T-helper 2 cell treated with Interferon-gamma antibody and Interleukin-4, amounts not matched to agents 5 μg/mL and 100 μg/mL, for 36 hours (primary cell): Measurements from ENCODE around the gene EXOSC10.

ENCODE experiments used
- DNase-seq: peaks from one replicate; pipeline ENCODE4 v3.0.0; 2021; ENCODE audit warnings: low spot score
- H3K27ac Mint-ChIP-seq: one replicate; pipeline ENCODE4 v1.8.0; 2021; ENCODE audit warnings: mild to moderate bottlenecking, mixed read lengths
- H3K27me3 Mint-ChIP-seq: one replicate; pipeline ENCODE4 v1.8.0; 2021; ENCODE audit warnings: low read depth, mixed read lengths
- H3K36me3 Mint-ChIP-seq: one replicate; pipeline ENCODE4 v1.8.0; 2021; ENCODE audit warnings: low read depth, mixed read lengths
- H3K4me1 Mint-ChIP-seq: one replicate; pipeline ENCODE4 v1.8.0; 2021; ENCODE audit warnings: low read depth, mixed read lengths
- H3K4me3 Mint-ChIP-seq: one replicate; pipeline ENCODE4 v1.8.0; 2022; ENCODE audit warnings: mild to moderate bottlenecking, moderate library complexity, mixed read lengths
- H3K9me3 Mint-ChIP-seq: one replicate; pipeline ENCODE4 v1.8.0; 2021; ENCODE audit warnings: mixed read lengths

The EXOSC10 gene

GRCh38 chr1:11099310-11100148 is at the start of gene EXOSC10:
Gene EXOSC10 (minus strand): TSS chr1:11099869. CDS start chr1:11099831, 38 bp downstream.
- no peaks in the 10 kb centered on the region for H3K9me3 Mint-ChIP-seq
- peaks cover 10% of the 10 kb centered on the region for H3K4me1 Mint-ChIP-seq
- H3K27me3 Mint-ChIP-seq = no peaks in the 10 kb centered on the region
- peak; percentile 94 for DNase-seq
- peak within 1 kb of the TSS; percentile 93 for H3K4me3 Mint-ChIP-seq
- H3K27ac Mint-ChIP-seq = peak within 1 kb of the TSS; percentile 95
- peaks cover 14% of the 10 kb centered on the region for H3K36me3 Mint-ChIP-seq

GRCh38 chr1:11147197-11147770 is 47.6 kb upstream of the EXOSC10 start:
- H3K4me1 Mint-ChIP-seq = no peaks in the 10 kb centered on the region
- H3K36me3 Mint-ChIP-seq = peaks cover 17% of the 10 kb centered on the region
- H3K9me3 Mint-ChIP-seq = no peaks in the 10 kb centered on the region
- no peak overlapping the region for H3K4me3 Mint-ChIP-seq
- H3K27me3 Mint-ChIP-seq = no peaks in the 10 kb centered on the region
- no peak overlapping the region for H3K27ac Mint-ChIP-seq
- DNase-seq = no peak

- H3K4me3 Mint-ChIP-seq = no peak overlapping the region
- H3K4me1 Mint-ChIP-seq = no peaks in the 10 kb centered on the region
- no peak overlapping the region for H3K27ac Mint-ChIP-seq
- H3K27me3 Mint-ChIP-seq = no peaks in the 10 kb centered on the region
- no peak for DNase-seq
- no peaks in the 10 kb centered on the region for H3K9me3 Mint-ChIP-seq
- peaks cover 20% of the 10 kb centered on the region for H3K36me3 Mint-ChIP-seq
Measured at GRCh38 chr1:11145741-11146140, 46.1 kb upstream of the EXOSC10 start.

- Mint-ChIP-seq H3K27ac (no peak overlapping the region), H3K9me3 (no peaks in the 10 kb centered on the region), H3K36me3 (peaks cover 18% of the 10 kb centered on the region), H3K27me3 (no peaks in the 10 kb centered on the region), H3K4me1 (no peaks in the 10 kb centered on the region), H3K4me3 (no peak overlapping the region)
- no peak for DNase-seq
Measured at GRCh38 chr1:11144570-11145256, 45.0 kb upstream of the EXOSC10 start.

GRCh38 chr1:11143907-11144306 is 44.2 kb upstream of the EXOSC10 start:
- Mint-ChIP-seq H3K27me3 (no peaks in the 10 kb centered on the region), H3K36me3 (peaks cover 19% of the 10 kb centered on the region), H3K4me3 (no peak overlapping the region), H3K9me3 (no peaks in the 10 kb centered on the region), H3K27ac (peak overlapping the region; percentile 17), H3K4me1 (no peaks in the 10 kb centered on the region)
- no peak for DNase-seq

- DNase-seq = no peak
- Mint-ChIP-seq H3K4me3 (no peak overlapping the region), H3K27me3 (no peaks in the 10 kb centered on the region), H3K9me3 (no peaks in the 10 kb centered on the region), H3K27ac (peak overlapping the region; percentile 17), H3K4me1 (no peaks in the 10 kb centered on the region), H3K36me3 (peaks cover 24% of the 10 kb centered on the region)
Measured at GRCh38 chr1:11143401-11143800, 43.7 kb upstream of the EXOSC10 start.

GRCh38 chr1:11142618-11143391 is 43.1 kb upstream of the EXOSC10 start:
- Mint-ChIP-seq H3K4me3 (no peak overlapping the region), H3K27me3 (no peaks in the 10 kb centered on the region), H3K9me3 (no peaks in the 10 kb centered on the region), H3K36me3 (peaks cover 25% of the 10 kb centered on the region), H3K27ac (no peak overlapping the region), H3K4me1 (no peaks in the 10 kb centered on the region)
- DNase-seq = no peak

- H3K4me3 Mint-ChIP-seq = no peak overlapping the region
- no peaks in the 10 kb centered on the region for H3K9me3 Mint-ChIP-seq
- DNase-seq = no peak
- H3K27me3 Mint-ChIP-seq = no peaks in the 10 kb centered on the region
- H3K4me1 Mint-ChIP-seq = no peaks in the 10 kb centered on the region
- H3K27ac Mint-ChIP-seq = no peak overlapping the region
- H3K36me3 Mint-ChIP-seq = peaks cover 26% of the 10 kb centered on the region
Measured at GRCh38 chr1:11138952-11139351, 39.3 kb upstream of the EXOSC10 start.

- H3K4me3 Mint-ChIP-seq = no peak overlapping the region
- H3K36me3 Mint-ChIP-seq = peaks cover 21% of the 10 kb centered on the region
- no peaks in the 10 kb centered on the region for H3K9me3 Mint-ChIP-seq
- H3K27ac Mint-ChIP-seq = no peak overlapping the region
- H3K27me3 Mint-ChIP-seq = no peaks in the 10 kb centered on the region
- no peaks in the 10 kb centered on the region for H3K4me1 Mint-ChIP-seq
- no peak for DNase-seq
Measured at GRCh38 chr1:11138029-11138428, 38.4 kb upstream of the EXOSC10 start.

GRCh38 chr1:11134898-11135266 is 35.2 kb upstream of the EXOSC10 start:
- Mint-ChIP-seq H3K27ac (no peak overlapping the region), H3K27me3 (no peaks in the 10 kb centered on the region)

GRCh38 chr1:11134251-11134897 is 34.7 kb upstream of the EXOSC10 start:
- Mint-ChIP-seq H3K27ac (no peak overlapping the region), H3K36me3 (peaks cover 26% of the 10 kb centered on the region), H3K9me3 (no peaks in the 10 kb centered on the region), H3K4me1 (no peaks in the 10 kb centered on the region), H3K27me3 (no peaks in the 10 kb centered on the region), H3K4me3 (no peak overlapping the region)
- no peak for DNase-seq

More at GRCh38 chr1:11134898-11135266, 35.2 kb upstream of the EXOSC10 start:
- Mint-ChIP-seq H3K9me3 (no peaks in the 10 kb centered on the region), H3K36me3 (peaks cover 24% of the 10 kb centered on the region), H3K4me1 (no peaks in the 10 kb centered on the region), H3K4me3 (no peak overlapping the region)
- DNase-seq = no peak

GRCh38 chr1:11132563-11133293 is 33.1 kb upstream of the EXOSC10 start:
- Mint-ChIP-seq H3K4me1 (no peaks in the 10 kb centered on the region), H3K27ac (no peak overlapping the region), H3K9me3 (no peaks in the 10 kb centered on the region), H3K36me3 (peaks cover 23% of the 10 kb centered on the region), H3K27me3 (no peaks in the 10 kb centered on the region), H3K4me3 (no peak overlapping the region)
- DNase-seq = no peak

GRCh38 chr1:11131816-11132215 is 32.1 kb upstream of the EXOSC10 start:
- no peak for DNase-seq
- no peaks in the 10 kb centered on the region for H3K9me3 Mint-ChIP-seq
- H3K27me3 Mint-ChIP-seq = no peaks in the 10 kb centered on the region
- H3K36me3 Mint-ChIP-seq = peaks cover 32% of the 10 kb centered on the region
- no peak overlapping the region for H3K4me3 Mint-ChIP-seq
- H3K27ac Mint-ChIP-seq = no peak overlapping the region
- no peaks in the 10 kb centered on the region for H3K4me1 Mint-ChIP-seq
